ENCODE measurements around the gene MAN2B1.
"Not testable (repeated sequence)": the region's sequence is repeated elsewhere in the genome, so short reads cannot be mapped to it uniquely, and the experiment has no call there.

Gene MAN2B1

GRCh38 chr19:12666265-12667048, at the start of gene MAN2B1, which contains the start of gene WDR83:
Gene MAN2B1, minus strand, starts transcription at chr19:12666742. Its CDS starts 41 bp downstream, at chr19:12666701.
Gene WDR83, plus strand, starts transcription at chr19:12666807. Its CDS starts 2,984 bp downstream, at chr19:12669791.
- peak; percentile 75 for DNase-seq

GRCh38 chr19:12715929-12716328, 49.4 kb upstream of the MAN2B1 start:
- DNase-seq, result no peak

GRCh38 chr19:12715102-12715501, 48.6 kb upstream of the MAN2B1 start:
- no peak for DNase-seq

GRCh38 chr19:12713304-12713703, 46.8 kb upstream of the MAN2B1 start:
- not testable (repeated sequence) for DNase-seq

GRCh38 chr19:12712077-12712476, 45.5 kb upstream of the MAN2B1 start:
- not testable (repeated sequence) for DNase-seq

- no peak for DNase-seq
Measured at GRCh38 chr19:12711187-12711586, 44.6 kb upstream of the MAN2B1 start.

GRCh38 chr19:12708641-12709040, 42.1 kb upstream of the MAN2B1 start:
- DNase-seq, result no peak

- no peak for DNase-seq
Measured at GRCh38 chr19:12706332-12706718, 39.8 kb upstream of the MAN2B1 start.

GRCh38 chr19:12705654-12706331, 39.3 kb upstream of the MAN2B1 start:
- DNase-seq, result no peak

- no peak for DNase-seq
Measured at GRCh38 chr19:12705169-12705568, 38.6 kb upstream of the MAN2B1 start.

- DNase-seq, result no peak
Measured at GRCh38 chr19:12703046-12703445, 36.5 kb upstream of the MAN2B1 start.

- no peak for DNase-seq
Measured at GRCh38 chr19:12701596-12702282, 35.2 kb upstream of the MAN2B1 start.

GRCh38 chr19:12698138-12698537, 31.6 kb upstream of the MAN2B1 start:
- DNase-seq, result no peak

- DNase-seq, result not testable (repeated sequence)
Measured at GRCh38 chr19:12697425-12697824, 30.9 kb upstream of the MAN2B1 start.

GRCh38 chr19:12696366-12697335, 30.1 kb upstream of the MAN2B1 start, which contains the start of gene FBXW9:
Gene FBXW9, minus strand, starts transcription at chr19:12696631. Its CDS starts 50 bp downstream, at chr19:12696581.
- DNase-seq, result peak; percentile 99

GRCh38 chr19:12695997-12696365, 29.4 kb upstream of the MAN2B1 start:
- no peak for DNase-seq

GRCh38 chr19:12695514-12695913, 29.0 kb upstream of the MAN2B1 start:
- no peak for DNase-seq

GRCh38 chr19:12695096-12695495, 28.6 kb upstream of the MAN2B1 start:
- no peak for DNase-seq

GRCh38 chr19:12694641-12695040, 28.1 kb upstream of the MAN2B1 start:
- DNase-seq, result no peak

- no peak for DNase-seq
Measured at GRCh38 chr19:12692960-12693359, 26.4 kb upstream of the MAN2B1 start.

GRCh38 chr19:12689581-12690216, 23.2 kb upstream of the MAN2B1 start:
- no peak for DNase-seq

GRCh38 chr19:12689012-12689411, 22.5 kb upstream of the MAN2B1 start:
- no peak for DNase-seq
